T-helper 1 cell treated with Interleukin-12 subunit alpha and Interleukin-12 subunit beta and Interleukin-4 antibody, amounts not matched to agents 30 ng/mL and 1 ng/mL, for 36 hours (primary cell): ENCODE measurements around the gene SLC35E2B. TPM values are rescaled to one million over a fixed set of nuclear protein-coding genes. Genes with fewer than 3 reads are reported as not detected.

Experiments
- intact Hi-C: fragments of 100-400 bp; cut with micrococcal nuclease; formaldehyde crosslinking; loops from one replicate; pipeline ENCODE4 v1.15.1; 2024
- total RNA-seq: library from RNA; stranded (reverse); gene quantifications from 2 replicates; pipeline ENCODE4 v1.2.3, GENCODE V29; 2022

Gene SLC35E2B
- total RNA-seq, 1 donor from 2014 or later: 64.8 TPM

DNA sequence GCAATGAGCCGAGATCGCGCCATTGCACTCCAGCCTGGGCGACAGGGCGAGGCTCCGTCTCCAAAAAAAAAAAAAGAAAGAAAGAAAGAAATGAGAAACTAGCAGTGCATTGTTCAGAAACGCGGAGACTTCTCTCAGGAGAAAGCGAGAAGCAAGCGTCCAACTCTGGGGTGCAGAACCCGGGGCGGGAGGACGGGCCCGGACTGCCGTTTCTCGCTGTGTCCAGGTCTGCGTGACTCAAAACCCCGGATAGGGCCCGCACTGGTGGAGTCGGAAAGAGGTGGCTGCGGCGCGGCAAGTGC lies 77.7 kb downstream of the SLC35E2B start:
- intact Hi-C loops: loop anchor here (1.0 to 2.0 kb wide), 9 partner anchors 16 to 499 kb away; partner anchors contain the start of genes ATAD3A, ATAD3B, AURKAIP1 and C1orf159

GRCh38 chr1:1614204-1614953 lies 78.2 kb downstream of the SLC35E2B start:
- intact Hi-C loops: loop anchor here (2.0 kb wide), 2 partner anchors 16 to 306 kb away; partner anchors contain the start of gene PUSL1

GRCh38 chr1:1613509-1614082 lies 79.0 kb downstream of the SLC35E2B start:
- intact Hi-C loops: loop anchor here (2.0 kb wide), 2 partner anchors 17 to 305 kb away; partner anchors contain the start of gene PUSL1

- intact Hi-C loops: no loop called here
These were observed 80.5 kb downstream of the SLC35E2B start for GRCh38 chr1:1612104-1612400.

GRCh38 chr1:1610796-1611195 lies 81.8 kb downstream of the SLC35E2B start:
- intact Hi-C loops: no loop called here

- intact Hi-C loops: no loop called here
These were observed 82.6 kb downstream of the SLC35E2B start for GRCh38 chr1:1609822-1610485.

Other genes with a start within 250 kb of the SLC35E2B start
- gene ATAD3C, start 243.1 kb downstream of the SLC35E2B start, total RNA-seq: 0.56 and 1.5 TPM in 2 replicates
- 48.7 and 50.9 TPM in 2 replicates for gene ATAD3B, start 221.0 kb downstream of the SLC35E2B start, total RNA-seq
- gene ATAD3A, start 180.6 kb downstream of the SLC35E2B start, total RNA-seq: 47.3 and 49.8 TPM in 2 replicates
- 0.39 and 0.63 TPM in 2 replicates for gene TMEM240, start 152.2 kb downstream of the SLC35E2B start, total RNA-seq
- 137 and 138 TPM in 2 replicates for gene SSU72, start 117.9 kb downstream of the SLC35E2B start, total RNA-seq
- 6.9 and 8.8 TPM in 2 replicates for gene FNDC10, start 92.7 kb downstream of the SLC35E2B start, total RNA-seq
- 36.7 and 38.1 TPM in 2 replicates for gene MIB2, start 77.3 kb downstream of the SLC35E2B start, total RNA-seq
- gene MMP23B, start 60.6 kb downstream of the SLC35E2B start, total RNA-seq: 2.3 and 2.6 TPM in 2 replicates
- gene CDK11B, start 33.8 kb downstream of the SLC35E2B start, total RNA-seq: 33.2 and 37.0 TPM in 2 replicates
- 98.0 and 103 TPM in 2 replicates for gene CDK11A, start 31.6 kb upstream of the SLC35E2B start, total RNA-seq
- 79.4 and 84.4 TPM in 2 replicates for gene NADK, start 85.7 kb upstream of the SLC35E2B start, total RNA-seq
- 409 and 419 TPM in 2 replicates for gene GNB1, start 198.3 kb upstream of the SLC35E2B start, total RNA-seq
- 0.20 TPM in 1 of 2 replicates, not detected in the other for gene CALML6, start 222.5 kb upstream of the SLC35E2B start, total RNA-seq
- gene TMEM52, start 226.5 kb upstream of the SLC35E2B start, total RNA-seq: not detected in 2 replicates